Activated CD4-positive, alpha-beta T cell treated with anti-CD3 and anti-CD28 coated beads, Interleukin-2, amount 10 ng/mL, durations not matched to agents 24 days and 14 days (primary cell): ENCODE results near the gene TCEA2. TPM values are rescaled to one million over a fixed set of nuclear protein-coding genes. Genes with fewer than 3 reads are reported as not detected.

Source experiments
- DNase-seq: peaks from one replicate; pipeline ENCODE4 v3.0.0; 2022
- H3K27ac Mint-ChIP-seq: one replicate; pipeline ENCODE4 v1.8.0; 2022; ENCODE audit warnings: mild to moderate bottlenecking, mixed read lengths
- H3K27me3 Mint-ChIP-seq: one replicate; pipeline ENCODE4 v1.8.0; 2022; ENCODE audit warnings: mixed read lengths
- H3K36me3 Mint-ChIP-seq: one replicate; pipeline ENCODE4 v1.8.0; 2022; ENCODE audit warnings: low read depth, mild to moderate bottlenecking, mixed read lengths
- H3K4me1 Mint-ChIP-seq: one replicate; pipeline ENCODE4 v1.8.0; 2021; ENCODE audit warnings: mixed read lengths
- H3K4me3 Mint-ChIP-seq: one replicate; pipeline ENCODE4 v1.8.0; 2022; ENCODE audit warnings: mild to moderate bottlenecking, moderate library complexity, mixed read lengths
- H3K9me3 Mint-ChIP-seq: one replicate; pipeline ENCODE4 v1.8.0; 2021; ENCODE audit warnings: mixed read lengths
- intact Hi-C: fragments of 100-400 bp; cut with micrococcal nuclease; formaldehyde crosslinking; loops from one replicate; pipeline ENCODE4 v1.15.1; 2023
- total RNA-seq: library from RNA; stranded (reverse); gene quantifications from 2 replicates; pipeline ENCODE4 v1.2.3, GENCODE V29; 2022

Gene TCEA2
- total RNA-seq, 1 donor from 2014 or later = 35.4 TPM

- peaks cover 20% of the 10 kb centered on the region for H3K27me3 Mint-ChIP-seq
- no peak for DNase-seq
- no peaks in the 10 kb centered on the region for H3K4me1 Mint-ChIP-seq
- H3K9me3 Mint-ChIP-seq = peaks cover 7% of the 10 kb centered on the region
- intact Hi-C loops = no loop called here
- no peak overlapping the region for H3K4me3 Mint-ChIP-seq
- peaks cover 2% of the 10 kb centered on the region for H3K36me3 Mint-ChIP-seq
- no peak overlapping the region for H3K27ac Mint-ChIP-seq
Measured at GRCh38 chr20:64099880-64100565, 37.0 kb downstream of the TCEA2 start.

GRCh38 chr20:64100566-64100888 lies 37.5 kb downstream of the TCEA2 start:
- no peak overlapping the region for H3K4me3 Mint-ChIP-seq
- DNase-seq = no peak
- intact Hi-C loops = no loop called here
- peaks cover 7% of the 10 kb centered on the region for H3K9me3 Mint-ChIP-seq
- peaks cover 2% of the 10 kb centered on the region for H3K36me3 Mint-ChIP-seq
- no peaks in the 10 kb centered on the region for H3K4me1 Mint-ChIP-seq
- peaks cover 20% of the 10 kb centered on the region for H3K27me3 Mint-ChIP-seq
- no peak overlapping the region for H3K27ac Mint-ChIP-seq

- Mint-ChIP-seq H3K4me1 (no peaks in the 10 kb centered on the region), H3K27me3 (peaks cover 20% of the 10 kb centered on the region), H3K4me3 (peak overlapping the region; percentile 34), H3K9me3 (peaks cover 7% of the 10 kb centered on the region), H3K36me3 (peaks cover 2% of the 10 kb centered on the region), H3K27ac (no peak overlapping the region)
- DNase-seq = no peak
- intact Hi-C loops = no loop called here
Measured at GRCh38 chr20:64100946-64101688, 38.1 kb downstream of the TCEA2 start.

- Mint-ChIP-seq H3K27me3 (peaks cover 24% of the 10 kb centered on the region), H3K36me3 (no peaks in the 10 kb centered on the region), H3K27ac (no peak overlapping the region), H3K9me3 (peaks cover under 1% of the 10 kb centered on the region), H3K4me1 (no peaks in the 10 kb centered on the region), H3K4me3 (peak overlapping the region; percentile 34)
- DNase-seq = peak; percentile 92
- intact Hi-C loops = no loop called here
Measured at GRCh38 chr20:64101731-64102621, 39.0 kb downstream of the TCEA2 start.

- intact Hi-C loops = no loop called here
- Mint-ChIP-seq H3K36me3 (no peaks in the 10 kb centered on the region), H3K4me1 (no peaks in the 10 kb centered on the region), H3K9me3 (no peaks in the 10 kb centered on the region), H3K27ac (no peak overlapping the region), H3K27me3 (peaks cover 24% of the 10 kb centered on the region), H3K4me3 (peak overlapping the region; percentile 69)
- DNase-seq = peak; percentile 60
Measured at GRCh38 chr20:64102647-64103354, 39.8 kb downstream of the TCEA2 start.

GRCh38 chr20:64103871-64104666 lies 41.1 kb downstream of the TCEA2 start:
- Mint-ChIP-seq H3K4me1 (no peaks in the 10 kb centered on the region), H3K9me3 (no peaks in the 10 kb centered on the region), H3K27me3 (peaks cover 25% of the 10 kb centered on the region), H3K4me3 (no peak overlapping the region), H3K27ac (peak overlapping the region; percentile 25), H3K36me3 (no peaks in the 10 kb centered on the region)
- intact Hi-C loops = no loop called here
- DNase-seq = peak; percentile 52

- no peaks in the 10 kb centered on the region for H3K9me3 Mint-ChIP-seq
- H3K27me3 Mint-ChIP-seq = peaks cover 25% of the 10 kb centered on the region
- no peaks in the 10 kb centered on the region for H3K4me1 Mint-ChIP-seq
- no peak overlapping the region for H3K27ac Mint-ChIP-seq
- intact Hi-C loops = no loop called here
- no peaks in the 10 kb centered on the region for H3K36me3 Mint-ChIP-seq
- H3K4me3 Mint-ChIP-seq = no peak overlapping the region
- DNase-seq = peak; percentile 49
Measured at GRCh38 chr20:64104667-64105451, 41.9 kb downstream of the TCEA2 start.

GRCh38 chr20:64105846-64106434 lies 42.9 kb downstream of the TCEA2 start:
- Mint-ChIP-seq H3K4me3 (no peak overlapping the region), H3K9me3 (no peaks in the 10 kb centered on the region), H3K27me3 (peaks cover 24% of the 10 kb centered on the region), H3K27ac (no peak overlapping the region), H3K36me3 (no peaks in the 10 kb centered on the region), H3K4me1 (no peaks in the 10 kb centered on the region)
- DNase-seq = no peak
- intact Hi-C loops = no loop called here

GRCh38 chr20:64106435-64106961 lies 43.5 kb downstream of the TCEA2 start:
- peak; percentile 48 for DNase-seq
- no peak overlapping the region for H3K27ac Mint-ChIP-seq
- H3K36me3 Mint-ChIP-seq = no peaks in the 10 kb centered on the region
- intact Hi-C loops = no loop called here
- no peaks in the 10 kb centered on the region for H3K4me1 Mint-ChIP-seq
- H3K9me3 Mint-ChIP-seq = no peaks in the 10 kb centered on the region
- no peak overlapping the region for H3K4me3 Mint-ChIP-seq
- H3K27me3 Mint-ChIP-seq = peaks cover 18% of the 10 kb centered on the region

GRCh38 chr20:64106981-64107735 lies 44.2 kb downstream of the TCEA2 start, which contains the start of gene NPBWR2:
NPBWR2 (minus strand) TSS chr20:64107565; CDS start chr20:64106831, 734 bp downstream.
- peak; percentile 70 for DNase-seq
- H3K9me3 Mint-ChIP-seq = no peaks in the 10 kb centered on the region

GRCh38 chr20:64107736-64108457 lies 44.9 kb downstream of the TCEA2 start:
- Mint-ChIP-seq H3K27me3 (peaks cover 14% of the 10 kb centered on the region), H3K4me3 (no peak overlapping the region), H3K4me1 (no peaks in the 10 kb centered on the region), H3K9me3 (no peaks in the 10 kb centered on the region), H3K36me3 (no peaks in the 10 kb centered on the region), H3K27ac (no peak overlapping the region)
- peak; percentile 53 for DNase-seq
- intact Hi-C loops = no loop called here

More at GRCh38 chr20:64106981-64107735, 44.2 kb downstream of the TCEA2 start, which contains the start of gene NPBWR2:
- intact Hi-C loops = no loop called here
- Mint-ChIP-seq H3K4me3 (no peak within 1 kb of the TSS), H3K27me3 (peaks cover 17% of the 10 kb centered on the region), H3K27ac (no peak within 1 kb of the TSS), H3K4me1 (no peaks in the 10 kb centered on the region), H3K36me3 (no peaks in the 10 kb centered on the region)
